ENCODE data around the gene SLC4A2. TPM values are rescaled to one million over a fixed set of nuclear protein-coding genes. Genes with fewer than 3 reads are reported as not detected.

Gene SLC4A2
- total and polyA plus RNA-seq, 8 donors: 81.7 to 205 (median 104) TPM

- ATAC-seq (peak; percentile 62), DNase-seq (peak in 3 of 4 donors; percentile 78 to 91 (median 81))
- Histone ChIP-seq H3K27me3 (peaks cover 0 to 5% of the 10 kb centered on the region in 2 donors), H3K4me1 (peaks cover 0 to 50% of the 10 kb centered on the region in 2 donors), H3K36me3 (peaks cover 0 to 4% of the 10 kb centered on the region in 2 donors), H3K4me3 (no peak overlapping the region), H3K27ac (no peak overlapping the region), H3K9me3 (no peaks in the 10 kb centered on the region)
- peak; percentile 87 to 94 for TF ChIP-seq CTCF (IDR thresholded peaks at IDR 0.05)
- intact Hi-C loops (cut with DNase I): loop anchor here in 1 of 2 donors (10.0 kb wide), 1 partner anchor 216 kb away; no protein-coding TSS in a partner anchor
Observed at GRCh38 chr7:151110941-151111645, 51.7 kb downstream of the SLC4A2 start.

- intact Hi-C loops (cut with DNase I): loop anchor here in 1 of 2 donors (10.0 kb wide), 1 partner anchor 219 kb away; no protein-coding TSS in a partner anchor
- Histone ChIP-seq H3K4me1 (peaks cover 0 to 53% of the 10 kb centered on the region in 2 donors), H3K27ac (peak overlapping the region; percentile 41 to 66), H3K36me3 (peaks cover 0 to 19% of the 10 kb centered on the region in 2 donors), H3K4me3 (peak overlapping the region; percentile 7 to 36), H3K9me3 (no peaks in the 10 kb centered on the region), H3K27me3 (peaks cover 0 to 5% of the 10 kb centered on the region in 2 donors)
- DNase-seq: peak in 3 of 4 donors; percentile 62 to 79 (median 75)
- ATAC-seq: peak; percentile 49
- TF ChIP-seq CTCF (IDR thresholded peaks at IDR 0.05): no peak
Observed at GRCh38 chr7:151113344-151114150, 54.2 kb downstream of the SLC4A2 start.

- no peaks in the 10 kb centered on the region for H3K9me3 ChIP-seq
- DNase-seq (peak in 3 of 4 donors; percentile 47 to 88 (median 62)), ATAC-seq (peak; percentile 26)
- H3K27ac ChIP-seq: peak overlapping the region; percentile 41 to 66
- peaks cover 0 to 46% of the 10 kb centered on the region in 2 donors for H3K4me1 ChIP-seq
- peaks cover 0 to 28% of the 10 kb centered on the region in 2 donors for H3K36me3 ChIP-seq
- peaks cover 0 to 5% of the 10 kb centered on the region in 2 donors for H3K27me3 ChIP-seq
- TF ChIP-seq CTCF (IDR thresholded peaks at IDR 0.05): no peak
- H3K4me3 ChIP-seq: peak overlapping the region; percentile 7 to 40
- intact Hi-C loops (cut with DNase I): loop anchor here in 1 of 2 donors (10.0 kb wide), 1 partner anchor 220 kb away; no protein-coding TSS in a partner anchor
Observed at GRCh38 chr7:151114151-151115090, 55.0 kb downstream of the SLC4A2 start.

GRCh38 chr7:151115121-151115835, 55.9 kb downstream of the SLC4A2 start:
- Histone ChIP-seq H3K9me3 (no peaks in the 10 kb centered on the region), H3K36me3 (peaks cover 0 to 37% of the 10 kb centered on the region in 2 donors), H3K4me1 (peaks cover 0 to 38% of the 10 kb centered on the region in 2 donors), H3K4me3 (peak overlapping the region; percentile 19 to 40), H3K27ac (peak overlapping the region; percentile 37 to 50), H3K27me3 (peaks cover 0 to 5% of the 10 kb centered on the region in 2 donors)
- DNase-seq (peak in 1 of 4 donors; percentile 79), ATAC-seq (no peak)
- TF ChIP-seq CTCF (IDR thresholded peaks at IDR 0.05): no peak
- intact Hi-C loops (cut with DNase I): loop anchor here in 1 of 2 donors (10.0 kb wide), 1 partner anchor 220 kb away; no protein-coding TSS in a partner anchor
